ENCODE results near the gene PPM1H.

DNA sequence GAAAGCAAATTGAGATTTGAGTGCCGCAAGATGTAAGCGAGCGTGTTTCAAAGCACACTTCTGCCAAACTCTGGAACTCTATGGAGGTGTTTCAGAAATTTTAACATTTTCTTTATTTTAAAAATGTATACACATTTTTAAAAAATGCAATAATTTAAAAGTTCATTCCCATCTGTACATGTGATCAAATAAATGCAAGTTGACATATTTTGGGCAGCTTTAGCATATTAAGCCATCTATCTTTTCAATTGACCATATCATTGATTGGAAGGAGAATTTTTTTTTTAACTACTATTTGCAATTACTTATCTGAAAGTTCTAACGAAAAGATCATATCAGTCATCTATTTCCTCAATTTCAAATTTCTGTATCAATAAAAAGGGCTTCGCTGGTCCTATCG lies 101.3 kb downstream of the PPM1H start:
- TF ChIP-seq CTCF (IDR thresholded peaks at IDR 0.05; ENCODE audit: low read depth, low read length) = no peak
- TF ChIP-seq POLR2A (IDR thresholded peaks at IDR 0.05; ENCODE audit: extremely low read depth, insufficient read length) = no peak
